GM21717 (cell line): ENCODE measurements around the gene RBMS1.

Source experiments
- ATAC-seq: cut with Tn5 transposase; IDR thresholded peaks from one replicate; pipeline ENCODE4 v1.9.1; 2021; ENCODE audit warnings: mild to moderate bottlenecking, moderate library complexity; ENCODE audit not compliant: unreplicated experiment

Gene RBMS1

GRCh38 chr2:160411955-160412354, 81.7 kb downstream of the RBMS1 start:
- no peak for ATAC-seq

GRCh38 chr2:160411167-160411566, 82.4 kb downstream of the RBMS1 start:
- ATAC-seq, result peak; percentile 29

GRCh38 chr2:160409480-160409879, 84.1 kb downstream of the RBMS1 start:
- no peak for ATAC-seq

GRCh38 chr2:160408959-160409291, 84.7 kb downstream of the RBMS1 start:
- no peak for ATAC-seq

- ATAC-seq, result no peak
These were observed 85.2 kb downstream of the RBMS1 start for GRCh38 chr2:160408173-160408958.

- peak; percentile 47 for ATAC-seq
These were observed 86.0 kb downstream of the RBMS1 start for GRCh38 chr2:160407393-160408172.

GRCh38 chr2:160406591-160407392, 86.8 kb downstream of the RBMS1 start:
- ATAC-seq, result peak; percentile 70

GRCh38 chr2:160405077-160405867, 88.3 kb downstream of the RBMS1 start:
- no peak for ATAC-seq

- no peak for ATAC-seq
These were observed 90.3 kb downstream of the RBMS1 start for GRCh38 chr2:160402997-160403979.

- ATAC-seq, result no peak
These were observed 91.1 kb downstream of the RBMS1 start for GRCh38 chr2:160402501-160402900.

- ATAC-seq, result peak; percentile 58
These were observed 91.7 kb downstream of the RBMS1 start for GRCh38 chr2:160401895-160402294.

GRCh38 chr2:160399880-160400279, 93.7 kb downstream of the RBMS1 start:
- ATAC-seq, result no peak

- no peak for ATAC-seq
These were observed 96.1 kb downstream of the RBMS1 start for GRCh38 chr2:160397530-160397865.

- ATAC-seq, result peak; percentile 100
These were observed 99.5 kb downstream of the RBMS1 start for GRCh38 chr2:160394153-160394552.

- no peak for ATAC-seq
These were observed 101.4 kb downstream of the RBMS1 start for GRCh38 chr2:160392201-160392600.

GRCh38 chr2:160390544-160391455, 102.8 kb downstream of the RBMS1 start:
- no peak for ATAC-seq

- no peak for ATAC-seq
These were observed 103.7 kb downstream of the RBMS1 start for GRCh38 chr2:160389875-160390274.

GRCh38 chr2:160388464-160389263, 104.9 kb downstream of the RBMS1 start:
- ATAC-seq, result peak; percentile 60
